GM21529 (cell line): ENCODE measurements around the gene MYO16.

Experiments
- ATAC-seq: cut with Tn5 transposase; IDR thresholded peaks from one replicate; pipeline ENCODE4 v1.9.1; 2021; ENCODE audit not compliant: unreplicated experiment

MYO16 gene

DNA sequence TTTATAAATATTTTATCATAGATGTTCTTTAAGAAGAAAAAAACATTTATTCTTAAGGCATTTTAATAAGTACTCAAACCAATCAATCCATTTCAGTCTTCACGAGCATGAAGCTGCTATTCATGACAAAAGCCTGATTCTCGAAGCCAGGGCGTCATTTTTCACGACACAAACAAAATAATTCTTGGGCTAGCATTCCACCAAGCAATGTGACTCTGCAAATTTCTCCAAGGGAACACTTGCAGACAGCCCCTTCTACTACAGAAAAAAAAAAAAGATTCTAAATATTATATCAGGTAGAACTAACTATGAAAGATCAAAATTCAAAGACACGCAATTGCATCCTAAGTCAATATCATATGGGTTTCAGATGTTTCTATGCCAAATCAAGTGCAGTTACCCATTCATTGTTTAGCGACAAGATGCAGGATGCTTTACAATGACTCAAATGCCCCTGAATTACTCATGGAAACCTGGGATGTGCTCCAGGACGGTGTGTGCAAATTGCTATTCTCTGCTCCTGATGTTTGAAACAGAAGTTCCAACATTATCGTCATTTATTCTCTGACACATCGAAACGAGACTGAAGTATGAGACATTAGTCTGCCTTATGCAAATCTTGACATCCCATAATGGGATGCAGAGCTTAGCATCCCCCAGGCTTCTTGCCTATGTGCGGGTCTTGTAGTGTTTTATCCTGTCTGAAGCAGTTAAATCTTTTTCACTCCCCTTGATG lies 517.7 kb downstream of the MYO16 start:
- no peak for ATAC-seq

DNA sequence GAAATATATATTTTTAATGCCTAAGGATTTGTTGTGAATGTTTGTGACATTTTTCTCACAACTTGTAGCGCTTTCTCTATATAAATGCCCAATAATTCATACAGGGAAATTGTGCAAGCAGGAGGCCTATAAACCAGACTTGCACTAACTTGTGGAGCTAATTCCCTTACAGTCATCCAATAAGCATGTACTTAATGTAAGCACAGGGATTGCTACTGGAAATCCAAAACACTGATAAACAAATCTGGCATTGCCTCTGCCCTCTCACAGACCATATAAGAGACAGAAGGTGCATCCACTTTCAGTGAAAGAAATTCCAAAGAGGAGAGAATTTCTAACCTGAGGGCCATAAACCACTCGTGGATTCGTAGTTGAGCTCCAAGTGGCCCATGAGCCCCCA lies 518.8 kb downstream of the MYO16 start:
- ATAC-seq = no peak

DNA sequence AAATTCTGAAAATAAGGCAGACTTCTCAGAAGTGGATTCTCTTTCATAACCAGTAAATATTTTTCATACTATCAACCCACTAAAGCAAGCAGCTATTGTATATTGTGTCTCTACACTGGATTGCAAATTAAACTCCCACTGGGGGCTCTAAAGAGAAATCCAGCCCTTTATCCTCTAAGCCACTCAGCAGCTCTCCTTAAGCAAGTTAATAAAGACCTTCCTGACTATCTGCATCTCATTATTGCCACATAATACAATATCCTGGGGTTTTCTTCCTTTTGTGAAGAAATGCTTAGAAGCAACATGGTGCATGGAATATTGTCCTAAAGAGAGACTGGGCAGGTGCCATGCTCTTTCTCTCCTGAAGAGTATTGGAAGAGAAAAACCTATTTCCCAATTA lies 521.3 kb downstream of the MYO16 start:
- no peak for ATAC-seq

DNA sequence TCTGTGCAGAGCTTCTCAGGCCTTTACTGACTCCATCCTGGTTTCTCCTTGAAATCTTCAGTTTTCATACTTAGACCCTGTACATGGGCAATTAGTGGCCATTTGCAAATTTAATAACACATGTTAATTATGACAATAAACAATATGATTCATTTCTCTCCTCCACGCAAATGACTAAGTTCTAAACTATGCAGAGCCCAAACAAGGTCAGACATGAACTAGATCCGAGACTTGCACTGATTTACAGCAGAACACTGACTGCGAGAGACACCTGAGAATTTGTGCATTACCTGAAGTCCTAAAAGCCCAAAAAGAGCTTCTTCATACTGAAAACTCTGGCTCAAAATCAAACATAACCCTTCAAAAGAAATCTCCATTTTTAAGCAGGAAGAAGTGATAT lies 521.8 kb downstream of the MYO16 start:
- ATAC-seq = no peak

DNA sequence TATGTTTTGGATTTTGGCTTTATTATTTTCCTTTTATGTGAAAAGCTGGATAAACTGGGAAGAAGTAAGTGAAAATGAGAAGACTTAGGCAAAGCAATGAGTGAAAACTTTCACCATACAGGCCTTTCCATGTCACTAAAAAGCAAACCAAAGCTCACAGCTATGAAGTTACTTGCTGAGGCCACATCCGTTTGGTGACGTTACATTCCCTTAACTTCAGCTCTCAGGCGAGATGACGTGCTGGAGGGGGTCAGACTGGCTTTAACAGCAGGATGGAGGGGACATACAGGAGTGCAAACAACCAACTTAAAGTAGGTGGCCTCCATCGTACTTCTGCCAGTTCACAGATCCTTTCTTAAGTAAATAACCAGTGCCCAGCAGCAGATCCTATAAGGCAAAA lies 522.3 kb downstream of the MYO16 start:
- ATAC-seq = no peak

DNA sequence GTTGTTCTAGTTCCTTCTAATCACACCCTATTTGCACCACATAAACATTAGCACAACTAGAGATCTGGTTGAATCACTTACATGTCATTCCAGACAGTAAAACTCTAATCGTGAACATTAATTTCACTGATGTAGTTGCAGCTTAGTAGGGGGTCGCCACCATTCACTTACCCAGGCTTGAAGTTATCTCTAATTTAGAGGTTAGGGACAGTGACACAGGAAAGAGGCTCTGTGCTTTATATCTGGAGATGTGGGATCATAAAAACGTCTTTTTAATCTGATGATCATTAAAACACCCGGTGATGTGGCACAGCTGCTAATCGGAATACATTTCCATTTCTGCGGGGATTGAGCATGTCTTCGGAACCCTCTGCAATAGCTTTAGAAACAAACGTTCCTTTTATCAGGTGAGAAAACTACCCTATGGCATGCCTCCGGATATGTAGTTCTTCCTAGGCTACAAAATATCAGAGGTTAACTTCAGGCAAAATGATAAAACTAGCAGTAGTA lies 523.0 kb downstream of the MYO16 start:
- ATAC-seq = no peak

DNA sequence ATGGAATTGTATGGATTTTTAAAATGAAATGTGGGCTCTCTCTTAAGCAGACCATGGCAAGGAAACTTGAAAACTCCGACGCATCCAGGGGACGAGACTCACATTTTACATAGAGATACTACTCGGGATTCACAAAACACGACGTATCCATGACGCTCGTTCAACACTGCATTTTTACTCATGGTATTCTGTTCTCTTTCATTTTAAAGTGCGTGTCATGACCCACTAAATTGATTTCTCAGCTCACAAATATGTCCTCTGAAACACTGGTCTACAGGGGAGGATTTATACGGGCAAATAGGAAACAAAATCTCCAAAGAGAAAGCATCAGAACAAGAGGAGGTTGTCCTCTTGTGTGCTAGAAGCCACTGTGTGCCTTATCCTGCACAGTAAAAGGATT lies 523.5 kb downstream of the MYO16 start:
- no peak for ATAC-seq

DNA sequence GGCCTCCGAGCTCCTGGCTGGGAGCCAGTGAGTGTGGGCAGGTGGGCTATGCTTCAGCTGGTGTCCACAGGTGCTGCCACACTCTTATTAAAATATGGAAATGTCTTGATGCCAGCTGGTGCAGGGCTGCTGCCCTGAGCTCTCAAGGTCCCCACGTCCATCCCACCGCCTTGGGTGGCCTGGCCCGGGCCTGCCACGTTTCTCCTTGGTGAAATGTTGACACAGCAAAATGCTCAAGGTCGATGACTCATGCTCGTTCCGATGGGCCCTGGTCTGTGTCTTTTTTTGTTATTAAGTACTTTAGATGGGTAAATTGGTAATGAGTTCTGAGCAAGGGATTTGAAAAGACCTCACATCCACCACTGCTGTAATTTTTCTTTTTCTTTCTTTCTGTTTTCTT lies 524.7 kb downstream of the MYO16 start:
- ATAC-seq = no peak

DNA sequence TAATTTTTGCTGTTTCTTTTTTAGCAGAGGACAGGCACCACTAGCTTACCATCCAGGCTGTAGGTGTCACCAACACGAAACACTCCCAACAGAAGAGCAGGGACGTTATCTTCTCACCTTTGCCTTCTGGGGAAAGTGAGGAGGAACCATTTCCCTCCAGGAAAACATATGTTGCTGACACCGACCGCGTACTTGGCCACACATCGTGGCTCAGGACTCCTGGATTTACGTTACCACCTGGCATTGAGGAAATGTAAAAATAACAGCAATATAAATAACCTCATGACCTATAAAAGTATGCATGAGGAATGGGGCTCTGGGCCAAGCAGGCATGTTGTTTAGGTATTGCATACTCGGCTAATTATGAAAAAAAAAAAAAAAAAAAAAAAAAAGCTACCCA lies 525.1 kb downstream of the MYO16 start:
- no peak for ATAC-seq

DNA sequence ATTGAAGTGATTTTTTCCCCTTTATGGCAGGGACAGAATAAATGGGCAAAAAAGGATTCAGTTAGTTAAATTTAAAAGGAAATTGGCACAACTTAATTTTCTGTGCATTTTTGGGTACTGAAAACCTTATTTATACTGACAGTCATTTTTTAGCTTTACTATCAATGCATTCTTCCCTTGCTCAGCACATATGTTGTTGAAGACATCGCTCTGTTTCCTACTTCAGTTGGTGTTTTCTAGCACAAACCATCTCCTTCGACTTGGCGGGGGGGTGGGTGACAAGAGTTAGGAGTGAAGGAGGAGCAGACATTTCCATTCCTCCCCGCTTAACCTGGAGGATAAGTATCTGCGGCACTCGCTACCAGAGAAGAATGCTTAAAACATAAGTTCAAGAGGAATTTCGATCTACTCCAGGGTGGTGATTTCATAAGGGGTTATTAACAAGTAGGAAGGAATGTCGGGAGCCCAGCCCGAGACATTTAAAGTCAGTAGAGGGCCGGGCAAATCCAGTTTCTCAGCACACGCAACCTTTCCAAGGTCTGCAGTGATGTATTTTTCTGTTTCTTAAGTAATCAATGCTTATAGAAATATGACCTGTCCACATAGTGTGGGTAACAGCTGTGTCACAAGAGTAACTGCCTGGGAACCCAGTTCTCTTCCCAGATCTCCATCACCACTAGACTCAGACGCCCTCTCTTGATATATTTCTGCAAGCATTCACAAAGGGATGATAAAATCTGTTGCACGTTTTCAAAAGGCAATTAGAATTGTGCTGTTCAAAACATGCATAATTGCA lies 525.8 kb downstream of the MYO16 start:
- ATAC-seq = no peak

DNA sequence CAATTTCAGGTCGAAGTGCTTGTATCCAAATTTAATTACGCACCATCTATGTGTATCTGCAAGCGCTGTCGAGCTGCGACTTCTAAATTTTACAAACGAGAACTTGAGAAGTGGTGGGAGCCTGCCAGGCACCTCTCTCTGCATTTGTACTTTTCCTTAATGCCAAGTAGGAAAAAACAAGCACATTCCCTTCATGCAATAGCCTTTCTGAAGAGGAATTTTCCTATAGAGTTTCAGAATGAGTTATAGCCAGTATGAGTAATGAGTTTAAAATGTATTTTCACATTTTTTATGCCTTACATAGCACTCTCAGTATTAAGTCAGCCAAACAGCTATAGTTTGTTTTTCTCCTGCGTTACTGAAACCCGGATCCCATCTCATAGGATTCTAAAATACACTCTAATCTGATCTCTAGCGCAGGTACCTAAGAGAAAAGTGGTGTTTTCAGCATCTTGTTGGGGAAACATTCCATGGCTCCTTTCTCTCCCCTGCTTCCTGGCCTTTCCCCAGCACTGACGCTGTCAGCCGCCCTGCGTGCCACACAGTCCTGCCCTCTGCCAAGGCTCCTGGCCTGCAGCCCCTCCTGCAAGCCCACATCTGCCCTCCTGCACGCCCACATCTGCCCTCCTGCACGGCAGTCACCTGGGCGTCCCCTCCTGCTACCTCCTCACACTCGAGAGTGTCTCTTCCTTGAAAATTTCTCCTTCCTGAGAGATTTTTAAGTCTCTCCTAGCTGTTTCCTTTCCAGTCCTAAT lies 526.9 kb downstream of the MYO16 start:
- no peak for ATAC-seq

DNA sequence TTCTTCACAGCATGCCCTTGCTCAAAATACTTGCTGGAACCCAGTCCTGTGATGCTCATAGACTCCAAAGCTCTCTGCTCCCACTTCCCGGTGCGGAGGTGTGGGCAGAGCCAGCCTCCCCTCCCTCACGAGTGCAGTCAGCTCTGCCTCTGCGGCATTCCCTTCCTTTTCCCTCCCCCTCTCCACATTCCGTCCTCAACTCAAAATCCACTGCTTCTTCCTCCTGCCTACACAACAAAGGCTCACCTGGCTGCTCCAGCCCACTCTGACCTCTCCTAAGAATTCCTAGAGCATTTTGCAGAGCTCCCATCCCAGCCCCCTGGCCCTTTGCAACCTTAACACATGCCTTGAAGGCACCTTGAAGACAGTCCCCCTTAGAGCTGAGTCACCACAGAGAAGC lies 527.9 kb downstream of the MYO16 start:
- no peak for ATAC-seq

DNA sequence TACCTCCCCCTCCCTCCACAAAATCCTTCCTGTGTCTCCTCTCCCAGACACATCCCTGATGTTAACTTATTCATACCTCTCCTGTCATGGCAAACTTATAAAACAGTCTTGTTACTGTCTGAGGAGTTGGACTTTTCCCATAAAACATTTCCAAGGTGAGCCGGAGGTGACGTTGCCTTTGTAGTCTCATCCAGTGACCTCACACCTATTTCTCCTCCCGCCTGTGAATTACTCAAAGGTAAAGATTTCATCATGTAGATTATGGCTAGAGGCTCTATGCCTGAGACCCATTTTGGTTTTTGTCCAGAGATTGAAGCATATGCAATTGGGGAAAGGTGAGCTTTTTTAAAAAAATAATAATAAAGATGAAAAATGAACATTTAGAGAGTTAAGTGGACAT lies 529.0 kb downstream of the MYO16 start:
- no peak for ATAC-seq

DNA sequence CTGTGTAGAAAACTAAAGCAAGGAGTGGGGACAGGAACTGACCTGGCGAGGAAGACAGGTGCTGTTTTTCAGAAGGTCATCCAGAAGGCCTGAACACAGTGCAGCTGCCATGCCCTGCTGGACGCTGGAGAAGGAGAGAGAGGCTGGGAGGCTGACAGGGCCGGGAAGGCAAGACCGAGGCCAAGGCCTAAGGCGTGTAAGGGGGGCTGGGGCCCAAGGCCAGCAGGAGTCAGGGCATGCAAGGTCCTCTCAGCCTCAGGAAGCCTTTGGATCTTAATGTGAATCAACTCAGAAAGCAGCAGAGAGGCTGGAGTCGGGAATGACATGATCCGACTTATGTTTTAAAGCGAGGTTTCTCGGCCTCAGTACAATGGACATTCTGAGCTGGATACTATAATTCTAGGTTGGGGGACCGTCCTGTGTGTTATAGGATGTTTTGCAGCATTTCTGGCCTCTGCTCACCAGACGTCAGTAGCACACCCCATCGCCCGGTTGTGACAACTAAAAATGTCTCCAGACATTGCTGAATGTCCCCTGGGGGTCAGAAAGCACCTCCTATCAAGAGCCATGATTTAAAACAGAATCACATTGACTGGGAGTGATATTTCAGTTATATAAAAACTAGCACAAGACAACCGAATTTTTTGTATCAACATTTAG lies 530.4 kb downstream of the MYO16 start:
- no peak for ATAC-seq

DNA sequence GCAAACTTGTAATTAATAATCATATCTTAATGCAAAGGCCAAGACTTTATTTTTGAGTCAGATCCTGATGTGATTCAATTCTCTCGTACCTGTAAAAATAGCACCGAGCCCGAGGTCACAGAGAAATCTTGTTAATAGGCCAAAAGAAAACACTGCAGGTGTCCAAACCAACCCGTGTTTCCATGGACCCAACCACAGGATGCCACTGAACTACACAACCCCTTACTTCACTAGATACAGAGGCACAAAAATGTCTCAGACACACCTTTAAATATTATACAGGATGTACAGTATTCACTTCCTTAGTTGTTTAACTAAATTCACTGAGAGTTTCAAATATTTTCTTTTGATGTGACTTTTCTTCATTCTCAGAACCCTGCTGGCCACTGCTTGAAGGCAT lies 530.9 kb downstream of the MYO16 start:
- ATAC-seq = peak; percentile 38

DNA sequence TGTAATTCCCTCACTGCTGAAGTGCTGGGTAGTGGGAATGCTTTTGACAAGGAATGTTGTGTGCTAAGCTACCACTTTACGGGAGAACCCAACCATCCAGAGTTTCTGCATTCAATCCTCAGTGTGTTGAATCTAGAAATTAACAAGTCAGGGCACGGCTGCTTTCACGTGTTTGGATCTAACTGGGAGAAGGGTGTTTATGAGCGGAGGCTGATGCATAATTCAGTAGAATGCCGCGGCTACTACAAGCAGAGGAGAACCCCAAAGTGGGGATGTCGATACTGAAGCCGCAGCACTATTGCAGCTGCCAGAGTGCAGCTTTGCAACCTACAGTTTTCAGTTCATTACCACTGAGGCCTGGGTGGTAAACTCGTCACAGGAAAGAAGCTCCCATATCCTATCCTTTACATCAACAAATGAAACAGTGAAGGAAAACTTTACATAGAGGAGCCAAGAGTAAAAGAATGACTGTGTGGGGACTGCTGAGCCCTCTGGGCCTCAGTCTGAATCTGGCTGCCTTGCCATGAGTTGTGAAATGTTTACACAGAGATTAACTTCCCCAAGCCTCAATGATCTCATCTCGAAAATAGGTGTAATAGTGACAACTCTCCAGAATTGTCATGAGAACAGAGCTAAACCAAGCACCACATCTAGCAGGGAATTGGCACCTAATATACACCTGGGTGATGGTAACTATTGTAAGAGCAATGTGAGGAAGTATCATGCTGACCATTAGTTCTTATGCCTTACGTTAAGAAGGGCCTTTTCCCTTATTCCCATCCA lies 531.7 kb downstream of the MYO16 start:
- ATAC-seq = peak; percentile 26

DNA sequence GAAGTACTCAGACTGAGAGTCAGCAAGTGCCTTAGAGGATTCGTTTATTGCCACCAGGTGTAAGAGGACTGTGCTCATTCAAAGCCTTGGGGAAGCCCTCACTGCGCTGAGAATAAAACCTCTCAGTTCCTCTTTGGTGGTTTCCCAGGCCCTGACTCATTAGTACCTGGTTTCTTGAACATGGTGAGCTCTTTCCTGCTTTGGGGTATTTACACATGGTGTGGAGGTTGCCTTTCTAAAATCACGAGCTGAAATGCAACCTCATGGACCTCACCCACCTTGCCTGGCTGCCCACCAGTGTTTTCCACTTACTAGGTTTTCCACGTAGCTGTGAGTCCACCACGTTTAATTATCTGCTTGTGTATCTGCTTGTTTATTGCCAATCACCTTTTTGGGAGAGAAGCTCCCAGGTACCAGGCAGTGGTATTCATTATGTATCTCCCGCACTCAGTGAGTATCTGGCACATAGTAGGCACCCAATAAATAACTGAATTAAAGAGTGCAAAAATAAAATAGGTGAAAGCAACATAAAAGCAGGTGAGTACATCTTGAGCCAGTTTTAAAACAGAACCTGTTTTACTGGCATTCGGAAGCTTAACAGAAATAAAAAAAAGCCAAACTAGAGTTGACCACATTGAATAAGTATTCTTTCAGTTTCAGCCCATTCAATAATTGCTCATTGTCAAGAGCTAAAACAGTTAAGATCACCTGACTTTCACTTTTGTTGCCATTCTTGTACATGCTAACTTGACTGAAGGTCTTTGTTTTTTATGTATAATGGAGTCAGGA lies 533.0 kb downstream of the MYO16 start:
- ATAC-seq = peak; percentile 77

DNA sequence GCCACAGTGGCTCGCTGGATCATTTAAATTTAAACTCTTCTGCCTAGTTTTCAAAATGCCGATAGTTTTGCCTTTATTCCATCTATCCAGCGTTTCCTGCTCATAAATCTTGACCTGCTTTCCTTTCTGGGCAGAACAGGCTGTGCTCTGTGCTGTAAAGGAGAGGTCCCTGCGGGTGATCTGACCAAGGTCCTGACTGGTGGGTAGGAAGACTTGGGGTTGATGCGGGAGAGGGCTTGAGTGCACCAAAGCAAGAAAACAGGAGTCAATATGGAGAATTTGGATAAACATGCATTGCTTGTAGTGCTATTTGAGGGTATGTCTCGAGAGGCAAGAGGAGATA lies 533.6 kb downstream of the MYO16 start:
- peak; percentile 5 for ATAC-seq

DNA sequence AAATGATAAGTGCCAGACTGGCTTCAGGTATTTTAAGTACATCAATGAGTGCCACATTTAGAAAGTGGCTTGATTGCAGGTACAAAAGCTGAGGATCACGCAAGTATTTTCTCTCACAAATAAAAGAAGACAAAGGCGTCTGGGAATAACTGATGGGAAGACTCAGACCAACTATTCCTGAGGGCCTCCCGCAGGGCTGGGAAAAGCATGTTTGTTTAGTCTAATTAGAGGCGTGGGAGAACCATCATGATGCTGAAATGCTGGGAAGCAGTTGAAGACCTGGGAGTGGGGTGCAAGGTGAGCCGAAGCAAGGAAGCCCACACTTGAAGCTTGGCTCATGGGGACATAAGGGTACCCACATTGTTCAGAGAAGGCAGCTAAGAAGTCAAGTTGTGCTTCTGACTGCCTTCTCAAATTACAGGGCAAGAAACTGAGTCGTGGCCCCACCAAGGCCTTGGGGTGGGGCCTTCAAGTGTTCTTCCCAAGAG lies 536.0 kb downstream of the MYO16 start:
- no peak for ATAC-seq

DNA sequence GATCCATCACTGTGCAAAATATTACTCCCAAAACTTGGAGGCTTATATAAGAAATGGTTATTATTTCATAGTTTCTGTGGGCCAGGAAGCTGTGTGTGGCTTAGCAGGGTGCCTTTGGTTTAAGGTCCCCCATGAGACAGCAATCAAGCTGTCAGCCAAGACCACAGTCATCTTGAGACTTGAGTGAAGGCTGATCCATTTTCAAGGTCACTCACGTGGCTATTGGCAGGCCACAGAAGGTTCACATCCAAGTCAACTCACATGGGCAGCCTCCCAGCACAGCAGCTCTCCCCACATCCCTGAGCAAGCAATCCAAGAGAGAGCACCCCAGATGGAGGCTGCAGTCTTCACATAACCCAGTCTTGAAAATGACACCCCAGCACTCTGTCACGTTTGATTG lies 537.4 kb downstream of the MYO16 start:
- ATAC-seq = peak; percentile 27
